ENCODE results near the gene ABL2. TPM values are rescaled to one million over a fixed set of nuclear protein-coding genes. Genes with fewer than 3 reads are reported as not detected.
"Not testable (repeated sequence)": the region's sequence is repeated elsewhere in the genome, so short reads cannot be mapped to it uniquely, and the experiment has no call there.

The ABL2 gene
- total RNA-seq, 3 donors from 2014 or later: 14.8 to 22.2 (median 18.6) TPM

DNA sequence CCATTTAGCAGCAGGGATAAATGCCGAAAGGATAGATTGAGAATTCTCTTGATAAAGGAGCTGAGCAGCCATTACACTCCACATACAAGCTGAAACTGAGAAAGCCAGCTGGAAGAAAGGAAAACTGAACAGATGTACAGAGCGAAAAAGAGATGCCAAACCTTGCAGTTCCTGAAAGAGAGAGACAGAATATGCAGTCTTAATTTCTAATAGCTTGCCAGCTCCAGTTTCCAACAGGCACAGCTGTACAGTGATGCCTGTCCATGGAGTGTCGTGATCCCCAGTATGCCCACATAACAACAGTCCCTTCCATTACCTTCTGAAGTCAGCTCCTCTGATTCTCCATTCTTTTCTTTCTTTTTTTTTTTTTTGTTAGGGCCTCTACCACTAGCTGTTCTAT, 22.7 kb downstream of the ABL2 start:
- no peak overlapping the region for H3K4me3 ChIP-seq
- intact Hi-C loops (cut with DNase I, micrococcal nuclease): no loop called here
- TF ChIP-seq, protein P1, sequence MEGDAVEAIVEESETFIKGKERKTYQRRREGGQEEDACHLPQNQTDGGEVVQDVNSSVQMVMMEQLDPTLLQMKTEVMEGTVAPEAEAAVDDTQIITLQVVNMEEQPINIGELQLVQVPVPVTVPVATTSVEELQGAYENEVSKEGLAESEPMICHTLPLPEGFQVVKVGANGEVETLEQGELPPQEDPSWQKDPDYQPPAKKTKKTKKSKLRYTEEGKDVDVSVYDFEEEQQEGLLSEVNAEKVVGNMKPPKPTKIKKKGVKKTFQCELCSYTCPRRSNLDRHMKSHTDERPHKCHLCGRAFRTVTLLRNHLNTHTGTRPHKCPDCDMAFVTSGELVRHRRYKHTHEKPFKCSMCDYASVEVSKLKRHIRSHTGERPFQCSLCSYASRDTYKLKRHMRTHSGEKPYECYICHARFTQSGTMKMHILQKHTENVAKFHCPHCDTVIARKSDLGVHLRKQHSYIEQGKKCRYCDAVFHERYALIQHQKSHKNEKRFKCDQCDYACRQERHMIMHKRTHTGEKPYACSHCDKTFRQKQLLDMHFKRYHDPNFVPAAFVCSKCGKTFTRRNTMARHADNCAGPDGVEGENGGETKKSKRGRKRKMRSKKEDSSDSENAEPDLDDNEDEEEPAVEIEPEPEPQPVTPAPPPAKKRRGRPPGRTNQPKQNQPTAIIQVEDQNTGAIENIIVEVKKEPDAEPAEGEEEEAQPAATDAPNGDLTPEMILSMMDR (IDR thresholded peaks at IDR 0.05): no peak
- H3K9me3 ChIP-seq: no peaks in the 10 kb centered on the region
- H3K4me1 ChIP-seq (ENCODE audit: low read depth): no peaks in the 10 kb centered on the region
- H3K36me3 ChIP-seq (ENCODE audit: low read depth): no peaks in the 10 kb centered on the region
- ATAC-seq: no peak
- DNase-seq: no peak

DNA sequence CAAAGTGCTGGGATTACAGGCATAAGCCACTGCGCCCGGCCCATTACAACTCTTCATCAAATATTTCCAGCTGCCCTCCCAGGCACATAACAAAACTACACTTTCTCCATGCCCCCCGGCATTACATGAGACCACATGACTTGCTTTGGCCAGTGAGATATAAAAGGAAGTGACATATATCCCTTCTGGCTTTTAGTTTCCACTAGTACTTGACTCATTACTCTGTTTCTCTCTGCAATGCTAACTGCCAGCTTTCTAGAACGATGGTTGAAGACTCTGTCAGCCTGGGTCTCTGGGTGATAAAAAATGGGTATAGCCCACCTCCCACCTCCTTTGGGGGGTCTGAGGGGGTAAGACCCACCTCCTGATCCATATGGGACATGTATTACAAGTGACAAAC, 24.2 kb downstream of the ABL2 start:
- TF ChIP-seq, protein P1 (IDR thresholded peaks at IDR 0.05): no peak
- Histone ChIP-seq H3K4me1 (ENCODE audit: low read depth) (no peaks in the 10 kb centered on the region), H3K9me3 (no peaks in the 10 kb centered on the region), H3K36me3 (ENCODE audit: low read depth) (no peaks in the 10 kb centered on the region), H3K4me3 (no peak overlapping the region)
- DNase-seq: no peak
- no peak for ATAC-seq
- intact Hi-C loops (cut with DNase I, micrococcal nuclease): no loop called here

DNA sequence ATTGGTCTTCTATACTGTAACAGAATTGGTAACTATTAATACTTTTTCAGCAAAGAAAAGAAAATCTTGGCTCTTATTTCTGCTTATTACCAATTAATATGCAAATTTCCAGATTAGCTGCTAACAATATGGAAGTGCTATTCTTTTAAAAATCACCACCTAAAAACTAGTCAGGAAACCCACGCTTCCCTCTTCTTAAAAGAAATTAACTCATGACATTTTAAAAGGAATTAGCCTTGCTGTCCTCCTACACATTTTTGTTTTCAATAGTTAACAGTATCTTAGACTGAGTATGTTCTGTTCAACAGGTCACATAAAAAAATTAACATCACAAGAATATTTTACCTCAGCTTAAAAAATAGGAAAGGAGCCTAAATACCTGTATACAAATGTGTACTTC, 27.3 kb downstream of the ABL2 start:
- Histone ChIP-seq H3K4me1 (ENCODE audit: low read depth) (no peaks in the 10 kb centered on the region), H3K36me3 (ENCODE audit: low read depth) (no peaks in the 10 kb centered on the region), H3K9me3 (no peaks in the 10 kb centered on the region), H3K4me3 (no peak overlapping the region)
- ATAC-seq: no peak
- intact Hi-C loops (cut with DNase I, micrococcal nuclease): no loop called here
- no peak for DNase-seq
- TF ChIP-seq, protein P1 (IDR thresholded peaks at IDR 0.05): no peak

DNA sequence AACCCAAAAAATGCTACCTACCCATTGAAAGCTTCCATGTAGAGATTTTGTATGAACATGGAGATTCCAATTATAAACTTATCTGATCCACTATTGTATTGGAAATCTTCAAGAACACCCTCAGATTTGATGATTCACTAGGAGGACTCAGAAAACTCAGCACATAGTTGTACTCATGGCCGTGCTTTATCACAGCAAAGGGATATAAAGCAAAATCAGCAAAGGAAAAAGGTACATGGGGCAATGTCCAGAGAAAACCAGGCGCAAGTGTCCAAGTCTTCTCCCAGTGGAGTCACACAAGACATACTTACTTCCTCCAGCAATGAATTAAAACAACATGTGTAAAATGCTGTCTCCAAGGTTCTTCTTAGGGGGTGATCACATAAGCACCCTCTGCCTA, 28.9 kb downstream of the ABL2 start:
- Histone ChIP-seq H3K4me1 (ENCODE audit: low read depth) (no peaks in the 10 kb centered on the region), H3K9me3 (no peaks in the 10 kb centered on the region), H3K4me3 (no peak overlapping the region), H3K36me3 (ENCODE audit: low read depth) (no peaks in the 10 kb centered on the region)
- TF ChIP-seq, protein P1 (IDR thresholded peaks at IDR 0.05): no peak
- DNase-seq: no peak
- peak; percentile 23 for ATAC-seq
- intact Hi-C loops (cut with DNase I, micrococcal nuclease): no loop called here

DNA sequence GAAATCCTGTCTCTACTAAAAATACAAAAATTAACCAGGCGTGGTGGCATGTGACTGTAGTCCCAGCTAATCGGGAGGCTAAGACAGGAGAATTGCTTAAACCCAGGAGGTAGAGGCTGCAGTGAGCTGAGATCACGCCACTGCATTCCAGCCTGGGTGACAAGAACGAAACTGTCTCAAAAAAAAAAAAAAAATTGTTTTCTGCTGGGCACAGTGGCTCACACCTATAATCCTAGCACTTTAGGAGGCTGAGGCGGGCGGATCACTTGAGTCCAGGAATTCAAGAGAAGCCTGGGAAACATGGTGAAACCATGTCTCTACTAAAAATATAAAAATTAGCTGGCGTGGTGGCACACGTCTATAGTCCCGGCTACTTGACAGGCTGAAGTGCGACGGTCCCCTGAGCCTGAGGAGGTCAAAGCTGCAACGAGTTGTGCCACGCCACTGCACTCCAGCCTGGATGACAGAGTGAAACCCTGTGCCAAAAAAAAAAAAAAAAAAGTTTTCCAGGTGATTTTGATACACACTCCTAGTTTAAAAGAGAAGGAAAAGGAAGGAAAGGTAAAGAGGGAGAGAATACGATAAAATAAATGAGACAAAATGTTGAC, 31.7 kb downstream of the ABL2 start:
- H3K36me3 ChIP-seq (ENCODE audit: low read depth): no peaks in the 10 kb centered on the region
- DNase-seq (no peak), ATAC-seq (no peak)
- intact Hi-C loops (cut with DNase I, micrococcal nuclease): loop anchor here in 1 of 2 donors (10.0 kb wide), 1 partner anchor 73 kb away; no protein-coding TSS in a partner anchor
- TF ChIP-seq, protein P1 (IDR thresholded peaks at IDR 0.05): no peak
- no peaks in the 10 kb centered on the region for H3K9me3 ChIP-seq
- no peaks in the 10 kb centered on the region for H3K4me1 ChIP-seq (ENCODE audit: low read depth)
- H3K4me3 ChIP-seq: no peak overlapping the region

DNA sequence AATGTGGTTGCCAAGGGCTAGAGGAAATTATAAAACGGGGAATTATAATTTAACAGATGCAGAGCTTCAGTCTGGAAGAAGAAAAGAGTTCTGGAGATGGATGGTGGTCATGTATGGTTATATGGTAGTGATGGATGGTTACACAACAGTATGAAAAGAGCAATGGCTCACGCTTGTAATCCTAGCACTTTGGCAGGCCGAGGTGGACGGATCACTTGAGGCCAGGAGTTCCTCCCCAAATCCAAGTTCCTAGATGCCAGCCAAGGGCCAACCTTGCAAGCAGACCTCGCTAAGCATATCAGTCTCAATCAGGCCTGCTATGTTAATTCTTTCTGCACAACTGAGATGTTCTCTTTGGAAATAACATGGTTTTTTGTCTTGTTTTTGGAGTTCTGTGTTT, 33.6 kb downstream of the ABL2 start:
- not testable (repeated sequence) for DNase-seq; H3K4me1 ChIP-seq (ENCODE audit: low read depth); H3K4me3 ChIP-seq; H3K36me3 ChIP-seq (ENCODE audit: low read depth); H3K9me3 ChIP-seq; ATAC-seq
- intact Hi-C loops (cut with DNase I, micrococcal nuclease): loop anchor here in 1 of 2 donors (10.0 kb wide), 1 partner anchor 71 kb away; no protein-coding TSS in a partner anchor
